OCI-LY1 (cell line): ENCODE data around the gene SPI1.

Experiments
- EZH2 ChIP-seq: fragments of 200-600 bp; sonication (generic), shearing (Covaris generic); IDR thresholded peaks from 2 replicates; pipeline ENCODE4 v1.8.0; 2017; ENCODE audit warnings: borderline replicate concordance, mixed run types, mild to moderate bottlenecking, antibody characterized with exemption, low read length, moderate library complexity, mixed read lengths
- TF ChIP-seq, protein P1 (sequence below): fragments of 200-600 bp; sonication (generic), shearing (Covaris generic); IDR thresholded peaks from 2 replicates; pipeline ENCODE4 v1.5.1; 2017; ENCODE audit warnings: mild to moderate bottlenecking, antibody characterized with exemption, low read length, moderate library complexity, mixed read lengths

DNA sequence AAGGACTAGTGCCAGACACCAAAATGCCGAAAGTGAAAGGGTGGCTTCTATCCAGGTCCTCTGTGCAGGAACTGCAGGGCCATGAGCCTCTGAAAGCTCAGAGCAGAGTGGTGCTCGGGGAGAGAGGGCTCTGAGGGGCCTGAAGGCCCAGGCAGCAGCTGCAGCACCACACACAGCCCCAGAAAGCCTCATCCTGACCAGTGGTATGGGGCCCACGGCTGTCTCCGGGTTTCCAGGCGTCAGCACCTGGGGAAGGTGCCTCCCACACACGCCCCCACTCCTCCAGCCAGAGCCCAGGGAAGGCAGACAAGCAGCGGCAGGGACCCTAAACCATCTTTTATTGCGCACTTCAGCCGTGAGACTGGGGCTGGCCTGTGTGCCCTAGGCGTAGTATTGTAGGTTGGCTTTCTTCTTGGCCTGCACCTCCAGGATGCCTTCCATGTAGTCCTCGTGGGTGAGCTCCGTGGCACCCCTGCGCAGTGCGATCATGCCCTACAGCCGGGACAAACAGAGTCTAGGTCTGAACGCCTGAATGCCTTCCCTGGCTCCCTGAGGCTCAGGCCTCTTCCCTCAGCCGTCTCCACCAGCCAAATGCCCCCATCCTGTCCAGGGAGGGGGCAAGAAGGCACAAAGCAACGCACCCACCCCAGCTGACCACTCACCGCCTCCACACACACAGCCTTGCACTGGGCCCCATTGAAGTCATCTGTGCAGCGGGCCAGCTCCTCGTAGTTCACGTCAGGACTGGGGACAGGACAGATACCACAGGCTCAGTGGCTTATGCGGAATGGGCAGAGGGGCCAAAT lies 40.3 kb upstream of the SPI1 start:
- TF ChIP-seq, protein P1, sequence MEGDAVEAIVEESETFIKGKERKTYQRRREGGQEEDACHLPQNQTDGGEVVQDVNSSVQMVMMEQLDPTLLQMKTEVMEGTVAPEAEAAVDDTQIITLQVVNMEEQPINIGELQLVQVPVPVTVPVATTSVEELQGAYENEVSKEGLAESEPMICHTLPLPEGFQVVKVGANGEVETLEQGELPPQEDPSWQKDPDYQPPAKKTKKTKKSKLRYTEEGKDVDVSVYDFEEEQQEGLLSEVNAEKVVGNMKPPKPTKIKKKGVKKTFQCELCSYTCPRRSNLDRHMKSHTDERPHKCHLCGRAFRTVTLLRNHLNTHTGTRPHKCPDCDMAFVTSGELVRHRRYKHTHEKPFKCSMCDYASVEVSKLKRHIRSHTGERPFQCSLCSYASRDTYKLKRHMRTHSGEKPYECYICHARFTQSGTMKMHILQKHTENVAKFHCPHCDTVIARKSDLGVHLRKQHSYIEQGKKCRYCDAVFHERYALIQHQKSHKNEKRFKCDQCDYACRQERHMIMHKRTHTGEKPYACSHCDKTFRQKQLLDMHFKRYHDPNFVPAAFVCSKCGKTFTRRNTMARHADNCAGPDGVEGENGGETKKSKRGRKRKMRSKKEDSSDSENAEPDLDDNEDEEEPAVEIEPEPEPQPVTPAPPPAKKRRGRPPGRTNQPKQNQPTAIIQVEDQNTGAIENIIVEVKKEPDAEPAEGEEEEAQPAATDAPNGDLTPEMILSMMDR: no peak
- TF ChIP-seq EZH2: no peak
